ENCODE measurements around the gene JAK1.

GRCh38 chr1:64877598-64877997, 88.8 kb downstream of the JAK1 start:
- TF ChIP-seq CTCF (IDR thresholded peaks at IDR 0.05; ENCODE audit: low read depth, low read length) (no peak), EZH2phosphoT487 (IDR thresholded peaks at IDR 0.05; ENCODE audit: low read depth) (no peak)

Measured in OCI-LY3 (cell line).